Measurements from ENCODE around the gene RELB.

Gene RELB

DNA sequence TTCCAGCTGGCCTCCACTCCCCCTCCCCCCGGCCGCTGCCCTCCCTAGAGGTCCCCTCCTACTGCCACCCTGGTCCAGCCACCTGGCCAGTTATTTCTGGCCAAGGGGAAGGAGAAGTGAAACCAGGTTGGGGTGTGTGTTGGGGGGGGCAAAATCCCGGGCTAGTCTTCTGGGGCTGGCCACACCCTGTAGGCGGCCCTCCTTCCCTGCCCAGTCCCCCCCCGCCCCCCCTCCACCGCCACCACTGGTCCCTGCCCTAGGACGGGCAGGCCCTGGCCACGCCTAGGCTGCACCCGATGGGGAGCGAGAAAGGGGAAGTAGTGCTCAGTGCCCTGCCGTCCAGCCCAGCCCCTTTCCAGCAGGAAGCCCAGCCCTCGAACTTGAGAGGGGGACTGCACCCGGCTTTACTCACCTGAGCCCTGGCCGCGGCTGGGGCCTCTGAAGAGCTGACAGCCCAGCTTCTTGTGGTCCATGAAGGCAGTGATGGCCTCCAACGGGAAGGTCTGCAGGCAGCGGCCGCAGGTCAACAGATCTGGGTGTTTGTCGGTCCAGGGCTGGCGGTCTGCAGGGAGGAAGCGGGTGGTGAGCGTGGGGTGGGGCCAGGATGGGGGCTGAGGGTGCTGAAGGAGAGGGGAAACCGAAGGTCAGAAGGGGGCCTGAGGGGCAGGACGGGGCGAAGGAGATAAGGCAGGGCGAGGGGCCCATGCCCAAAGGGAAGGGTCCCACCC is 74.2 kb downstream of the RELB start:
- Histone ChIP-seq H3K79me2 (ENCODE audit: control insufficient read depth, insufficient read depth, low read length, unreplicated experiment) (peaks cover 13% of the 10 kb centered on the region), H3K27me3 (ENCODE audit: insufficient read depth, low read length) (no peaks in the 10 kb centered on the region), H2AFZ (ENCODE audit: low read length, unreplicated experiment) (peak overlapping the region; percentile 32), H3K4me1 (ENCODE audit: control insufficient read depth, insufficient read depth, low read length, unreplicated experiment) (peaks cover 5% of the 10 kb centered on the region), H3K27ac (ENCODE audit: low read depth, low read length) (no peak overlapping the region), H3K36me3 (ENCODE audit: insufficient read depth, low read length) (no peaks in the 10 kb centered on the region), H3K4me3 (ENCODE audit: low read depth, low read length) (peak overlapping the region; percentile 85)

DNA sequence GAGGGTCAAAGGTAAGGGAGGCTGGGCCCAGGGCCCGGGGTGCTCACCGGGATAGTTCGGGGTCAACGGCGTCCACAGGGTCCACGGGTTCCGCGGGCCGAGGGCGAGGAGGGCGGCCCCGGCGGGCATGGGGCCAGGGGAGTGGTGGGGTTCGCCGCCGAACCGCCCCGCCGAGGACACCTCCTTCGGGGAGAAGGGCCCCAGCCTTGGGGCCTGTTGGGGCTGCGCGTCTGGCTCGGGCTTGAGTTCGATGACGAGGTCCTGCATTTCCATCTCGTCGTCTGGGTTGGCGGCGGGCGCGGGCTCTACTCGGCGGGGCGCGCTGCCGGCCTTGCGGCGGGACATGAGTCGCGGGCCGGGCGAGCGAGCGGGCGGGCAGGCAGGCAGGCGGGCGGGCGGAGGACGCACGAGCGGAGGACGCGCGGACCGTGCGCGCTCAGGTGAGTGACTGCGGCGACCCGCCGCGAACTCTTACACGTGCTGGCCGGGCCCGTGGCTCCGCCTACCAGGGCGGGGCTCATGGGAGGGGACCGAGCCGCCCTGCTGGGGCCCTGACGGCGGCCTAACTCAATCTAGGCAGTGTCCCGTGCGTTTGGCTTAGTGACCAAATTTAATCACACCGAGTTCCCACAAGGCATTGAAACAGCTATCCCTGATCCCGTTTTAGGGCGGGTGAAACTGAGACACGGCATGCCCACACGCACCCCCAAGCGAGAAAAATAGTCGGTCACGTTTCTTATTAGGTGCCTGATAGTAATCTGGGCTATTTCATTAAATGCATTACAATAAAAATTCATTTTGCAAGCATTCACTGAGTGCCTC is 75.0 kb downstream of the RELB start, which contains the start of gene ZNF296:
TSS of gene ZNF296 (minus strand) at position 450 of the 822 bp plus-strand sequence. CDS start at position 345, 105 bp downstream.
- Histone ChIP-seq H3K36me3 (ENCODE audit: insufficient read depth, low read length) (no peaks in the 10 kb centered on the region), H3K4me1 (ENCODE audit: control insufficient read depth, insufficient read depth, low read length, unreplicated experiment) (peaks cover 5% of the 10 kb centered on the region), H3K4me3 (ENCODE audit: low read depth, low read length) (peak within 1 kb of the TSS; percentile 85), H3K27me3 (ENCODE audit: insufficient read depth, low read length) (no peaks in the 10 kb centered on the region), H3K79me2 (ENCODE audit: control insufficient read depth, insufficient read depth, low read length, unreplicated experiment) (peaks cover 19% of the 10 kb centered on the region), H2AFZ (ENCODE audit: low read length, unreplicated experiment) (peak within 1 kb of the TSS; percentile 50), H3K27ac (ENCODE audit: low read depth, low read length) (peak within 1 kb of the TSS; percentile 19; the same call in 1 of the 2 replicates)

DNA sequence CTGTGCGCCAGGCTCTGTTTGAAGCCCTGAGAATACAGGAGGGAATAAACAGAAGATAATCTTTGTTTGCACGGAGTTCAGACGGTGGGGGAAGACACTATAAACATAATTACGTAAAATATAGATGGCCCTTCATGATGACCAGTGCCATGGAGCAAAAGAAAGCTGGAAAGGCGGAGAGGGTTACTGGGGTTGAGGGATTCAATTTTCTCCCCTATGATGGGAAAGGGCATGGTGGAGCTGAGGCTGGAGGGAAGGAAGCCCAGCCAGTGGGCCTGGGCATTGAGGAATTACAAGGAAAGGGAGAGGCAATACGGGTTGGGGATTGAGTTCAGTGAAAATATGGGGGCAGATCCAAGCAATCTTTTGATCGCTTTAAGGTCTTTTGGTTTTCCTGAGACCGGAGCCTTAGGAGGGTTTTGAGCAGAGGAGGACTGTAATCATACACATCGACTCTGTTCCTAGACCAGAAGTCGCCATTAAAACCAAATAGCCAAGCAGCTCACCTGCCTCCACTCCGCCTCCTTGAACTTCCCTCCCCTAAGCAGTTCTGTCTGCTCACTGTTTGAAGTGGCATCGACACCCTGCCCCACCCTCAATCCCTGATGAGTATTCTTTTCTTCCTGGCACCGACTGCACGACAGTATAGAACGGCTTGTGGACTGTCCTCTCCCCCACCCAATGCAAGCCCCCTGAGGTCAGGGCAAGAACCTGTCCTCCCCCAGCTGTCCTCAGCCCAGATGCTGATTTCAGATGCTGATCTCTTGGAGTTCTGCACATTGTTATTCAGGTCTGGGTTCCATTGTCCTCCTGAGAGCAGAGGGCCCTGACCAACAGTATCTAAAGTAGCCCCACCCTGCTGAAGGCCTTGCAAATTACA is 75.8 kb downstream of the RELB start:
- peak overlapping the region; percentile 19; the same call in 1 of the 2 replicates for H3K27ac ChIP-seq (ENCODE audit: low read depth, low read length)
- peaks cover 5% of the 10 kb centered on the region for H3K4me1 ChIP-seq (ENCODE audit: control insufficient read depth, insufficient read depth, low read length, unreplicated experiment)
- peaks cover 26% of the 10 kb centered on the region for H3K79me2 ChIP-seq (ENCODE audit: control insufficient read depth, insufficient read depth, low read length, unreplicated experiment)
- no peaks in the 10 kb centered on the region for H3K27me3 ChIP-seq (ENCODE audit: insufficient read depth, low read length)
- H3K4me3 ChIP-seq (ENCODE audit: low read depth, low read length): peak overlapping the region; percentile 85
- peak overlapping the region; percentile 50 for H2AFZ ChIP-seq (ENCODE audit: low read length, unreplicated experiment)
- H3K36me3 ChIP-seq (ENCODE audit: insufficient read depth, low read length): no peaks in the 10 kb centered on the region

DNA sequence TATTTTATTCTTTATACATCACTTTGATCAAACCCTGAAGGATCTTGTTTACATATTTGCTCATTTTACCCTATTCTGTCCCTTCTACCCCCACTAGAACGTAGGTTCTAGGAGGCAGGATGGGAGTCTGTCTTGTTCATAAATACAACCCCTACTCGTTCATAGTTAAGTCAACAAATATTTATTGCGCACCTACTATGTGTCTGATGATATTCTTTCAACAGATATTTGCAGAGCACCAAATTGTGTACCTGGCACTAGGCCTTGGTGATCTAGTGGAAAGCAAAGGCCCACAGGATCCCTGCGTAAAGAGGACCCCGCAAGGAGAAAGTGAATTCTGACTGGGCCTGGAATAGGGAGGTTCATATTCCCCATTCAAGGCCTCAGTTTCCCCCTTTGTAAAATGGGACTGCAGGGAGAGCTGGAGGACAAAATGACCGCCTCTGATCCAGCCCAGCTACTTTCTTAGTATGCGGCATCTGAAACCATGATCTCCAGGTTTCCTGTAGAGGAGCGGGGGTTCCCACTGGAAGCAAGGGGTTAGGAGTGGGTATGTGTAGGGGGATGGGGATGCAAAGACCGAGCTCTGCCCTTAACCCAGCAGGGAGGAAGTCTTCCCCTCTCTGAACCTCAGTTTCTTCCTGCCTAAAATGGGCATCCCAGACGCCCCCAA is 77.3 kb downstream of the RELB start:
- H3K4me1 ChIP-seq (ENCODE audit: control insufficient read depth, insufficient read depth, low read length, unreplicated experiment): peaks cover 5% of the 10 kb centered on the region
- H3K4me3 ChIP-seq (ENCODE audit: low read depth, low read length): peak overlapping the region; percentile 98
- no peaks in the 10 kb centered on the region for H3K27me3 ChIP-seq (ENCODE audit: insufficient read depth, low read length)
- no peaks in the 10 kb centered on the region for H3K36me3 ChIP-seq (ENCODE audit: insufficient read depth, low read length)
- peaks cover 35% of the 10 kb centered on the region for H3K79me2 ChIP-seq (ENCODE audit: control insufficient read depth, insufficient read depth, low read length, unreplicated experiment)
- no peak overlapping the region for H3K27ac ChIP-seq (ENCODE audit: low read depth, low read length)
- H2AFZ ChIP-seq (ENCODE audit: low read length, unreplicated experiment): peak overlapping the region; percentile 32

DNA sequence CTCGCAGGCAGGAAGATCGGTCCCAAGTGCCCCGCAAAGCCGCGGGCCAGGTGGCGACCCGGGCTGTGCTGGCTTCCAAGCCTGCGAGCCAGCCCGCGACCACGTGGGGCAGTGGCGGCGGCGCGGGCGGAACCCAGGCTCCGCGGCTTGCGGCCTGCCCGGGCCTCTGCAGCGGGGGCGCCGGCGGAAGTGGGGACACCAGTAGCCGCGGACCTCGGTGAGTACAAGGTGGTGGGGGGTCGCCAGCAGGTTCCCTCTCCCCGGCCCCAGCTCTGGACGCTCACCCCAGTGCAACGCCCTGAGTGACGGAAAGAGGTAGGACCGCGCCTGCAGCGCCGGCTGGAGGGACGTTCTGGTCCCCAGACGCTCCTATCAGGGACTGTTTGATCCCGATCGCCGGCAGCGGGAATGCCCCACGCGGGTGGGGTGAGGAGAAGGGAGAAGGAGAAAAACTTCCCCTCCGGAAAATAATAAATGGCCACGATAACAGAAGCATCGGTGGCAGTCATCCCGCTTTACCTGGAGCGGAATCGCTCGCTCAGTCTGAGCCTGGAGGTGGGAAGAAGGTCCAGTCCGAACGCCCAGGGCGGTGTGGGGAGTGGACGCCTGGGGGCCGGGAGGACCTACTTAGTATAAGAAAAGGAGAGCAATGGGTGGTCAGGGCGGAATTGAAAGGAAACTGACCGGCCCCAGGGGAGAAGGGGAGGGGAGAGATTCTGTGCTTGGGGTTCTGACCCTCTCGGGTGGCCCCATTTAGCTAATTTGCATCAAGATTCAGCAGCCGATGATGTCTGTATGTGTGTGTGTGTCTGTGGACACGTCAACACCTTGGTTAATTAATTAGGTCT is 78.0 kb downstream of the RELB start, which contains the start of gene GEMIN7:
TSS of gene GEMIN7 (plus strand) at position 198 of the 848 bp plus-strand sequence. CDS start 10,855 bp downstream, outside the sequence.
- Histone ChIP-seq H3K4me3 (ENCODE audit: low read depth, low read length) (peak within 1 kb of the TSS; percentile 98), H3K79me2 (ENCODE audit: control insufficient read depth, insufficient read depth, low read length, unreplicated experiment) (peaks cover 35% of the 10 kb centered on the region), H3K27ac (ENCODE audit: low read depth, low read length) (peak within 1 kb of the TSS; percentile 53), H2AFZ (ENCODE audit: low read length, unreplicated experiment) (peak within 1 kb of the TSS; percentile 99), H3K36me3 (ENCODE audit: insufficient read depth, low read length) (no peaks in the 10 kb centered on the region), H3K27me3 (ENCODE audit: insufficient read depth, low read length) (no peaks in the 10 kb centered on the region), H3K4me1 (ENCODE audit: control insufficient read depth, insufficient read depth, low read length, unreplicated experiment) (peaks cover 5% of the 10 kb centered on the region)

DNA sequence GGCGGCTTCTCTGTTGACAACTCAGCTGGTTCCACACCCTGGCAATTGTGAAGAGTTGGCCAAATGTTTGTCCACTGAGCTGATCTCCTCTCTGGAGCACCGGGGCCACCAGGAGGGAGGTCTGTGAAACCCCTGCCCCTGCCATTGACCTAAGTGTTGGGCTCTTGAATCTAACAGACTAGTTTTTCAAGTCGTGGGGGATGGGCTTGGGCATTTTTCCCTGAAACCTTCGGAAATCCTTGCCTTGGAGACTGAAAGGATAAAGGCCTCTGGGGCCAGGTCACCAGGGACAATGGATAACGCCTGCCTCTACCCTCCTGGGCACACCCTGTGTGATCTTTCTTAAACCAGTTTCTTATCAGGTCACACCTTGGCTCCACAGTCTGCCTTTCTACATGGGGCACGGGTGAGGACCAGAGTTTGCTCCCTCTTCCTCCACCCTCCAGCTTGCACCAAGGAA is 78.7 kb downstream of the RELB start:
- peak overlapping the region; percentile 53 for H3K27ac ChIP-seq (ENCODE audit: low read depth, low read length)
- peaks cover 5% of the 10 kb centered on the region for H3K4me1 ChIP-seq (ENCODE audit: control insufficient read depth, insufficient read depth, low read length, unreplicated experiment)
- H3K27me3 ChIP-seq (ENCODE audit: insufficient read depth, low read length): no peaks in the 10 kb centered on the region
- no peaks in the 10 kb centered on the region for H3K36me3 ChIP-seq (ENCODE audit: insufficient read depth, low read length)
- no peak overlapping the region for H2AFZ ChIP-seq (ENCODE audit: low read length, unreplicated experiment)
- peak overlapping the region; percentile 98 for H3K4me3 ChIP-seq (ENCODE audit: low read depth, low read length)
- peaks cover 35% of the 10 kb centered on the region for H3K79me2 ChIP-seq (ENCODE audit: control insufficient read depth, insufficient read depth, low read length, unreplicated experiment)

DNA sequence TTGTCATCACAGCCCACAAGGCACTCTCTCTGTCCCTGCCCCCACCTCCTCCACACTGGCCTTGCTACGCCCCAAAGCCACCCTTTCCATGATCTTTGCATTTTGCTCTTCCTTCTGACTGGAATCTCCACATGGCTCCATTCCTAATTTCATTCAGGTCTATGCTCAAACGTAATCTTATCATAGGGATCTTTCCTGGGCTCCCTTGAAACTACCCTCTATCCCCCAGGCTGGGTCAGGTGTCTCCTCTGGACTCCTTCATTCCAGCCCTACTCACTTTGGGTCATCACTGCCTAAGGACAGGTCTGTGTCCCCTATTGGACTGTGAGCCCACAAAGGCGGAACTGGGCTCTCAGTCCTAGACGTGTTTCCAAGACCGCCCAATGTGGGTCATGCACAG is 80.9 kb downstream of the RELB start:
- no peak overlapping the region for H2AFZ ChIP-seq (ENCODE audit: low read length, unreplicated experiment)
- H3K79me2 ChIP-seq (ENCODE audit: control insufficient read depth, insufficient read depth, low read length, unreplicated experiment): peaks cover 44% of the 10 kb centered on the region
- no peaks in the 10 kb centered on the region for H3K27me3 ChIP-seq (ENCODE audit: insufficient read depth, low read length)
- H3K27ac ChIP-seq (ENCODE audit: low read depth, low read length): no peak overlapping the region
- no peak overlapping the region for H3K4me3 ChIP-seq (ENCODE audit: low read depth, low read length)
- no peaks in the 10 kb centered on the region for H3K36me3 ChIP-seq (ENCODE audit: insufficient read depth, low read length)
- H3K4me1 ChIP-seq (ENCODE audit: control insufficient read depth, insufficient read depth, low read length, unreplicated experiment): no peaks in the 10 kb centered on the region

DNA sequence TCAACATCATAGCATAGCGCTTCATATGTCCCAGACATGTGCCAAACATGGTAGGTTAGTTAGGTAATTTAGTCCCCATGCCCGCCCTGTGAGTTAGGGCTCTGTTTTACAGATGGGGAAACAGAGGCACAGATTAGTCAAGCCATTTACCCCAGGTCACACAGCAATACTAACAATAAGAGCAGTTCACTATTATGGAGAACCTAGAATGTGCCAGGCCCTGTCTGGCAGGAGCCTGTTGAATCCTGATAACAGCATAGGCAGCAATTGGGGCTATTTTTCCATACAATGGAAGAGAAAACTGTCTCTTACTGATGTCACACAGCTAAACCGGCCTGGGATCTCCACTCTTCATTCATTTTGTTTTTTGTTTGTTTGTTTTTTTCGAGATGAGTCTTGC is 85.2 kb downstream of the RELB start:
- Histone ChIP-seq H3K4me1 (ENCODE audit: control insufficient read depth, insufficient read depth, low read length, unreplicated experiment) (no peaks in the 10 kb centered on the region), H2AFZ (ENCODE audit: low read length, unreplicated experiment) (no peak overlapping the region), H3K27ac (ENCODE audit: low read depth, low read length) (no peak overlapping the region), H3K36me3 (ENCODE audit: insufficient read depth, low read length) (no peaks in the 10 kb centered on the region), H3K4me3 (ENCODE audit: low read depth, low read length) (no peak overlapping the region), H3K79me2 (ENCODE audit: control insufficient read depth, insufficient read depth, low read length, unreplicated experiment) (peaks cover 23% of the 10 kb centered on the region), H3K27me3 (ENCODE audit: insufficient read depth, low read length) (no peaks in the 10 kb centered on the region)

DNA sequence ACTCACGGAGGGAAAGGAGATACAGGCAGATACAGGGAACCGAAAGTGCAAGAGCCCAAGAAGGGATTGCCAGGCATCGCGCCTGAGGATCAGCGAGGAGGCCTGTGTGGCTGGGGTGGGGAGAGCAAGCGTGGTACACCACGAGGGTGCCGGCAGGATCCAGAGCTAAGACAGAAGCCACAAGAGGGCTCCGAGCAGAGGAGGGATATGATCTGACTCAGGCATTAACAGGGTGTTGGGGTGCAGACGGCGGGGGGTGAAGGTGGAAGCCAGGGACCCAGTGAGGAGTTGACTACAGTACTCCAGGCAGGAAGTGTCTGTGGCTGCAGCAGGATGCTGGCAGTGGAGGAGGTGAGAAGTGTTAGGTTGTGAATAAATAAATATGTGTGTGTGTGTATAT is 86.3 kb downstream of the RELB start:
- Histone ChIP-seq H2AFZ (ENCODE audit: low read length, unreplicated experiment) (no peak overlapping the region), H3K27ac (ENCODE audit: low read depth, low read length) (no peak overlapping the region), H3K27me3 (ENCODE audit: insufficient read depth, low read length) (no peaks in the 10 kb centered on the region), H3K36me3 (ENCODE audit: insufficient read depth, low read length) (no peaks in the 10 kb centered on the region), H3K79me2 (ENCODE audit: control insufficient read depth, insufficient read depth, low read length, unreplicated experiment) (peaks cover 13% of the 10 kb centered on the region), H3K4me3 (ENCODE audit: low read depth, low read length) (no peak overlapping the region), H3K4me1 (ENCODE audit: control insufficient read depth, insufficient read depth, low read length, unreplicated experiment) (no peaks in the 10 kb centered on the region)

Measured in ACC112 (cell line).